Effector CD8-positive, alpha-beta T cell (primary cell): Measurements from ENCODE around the gene DUSP7.

Experiments used
- DNase-seq: peaks from one replicate; lab custom pipeline; 2025; lab: John Stamatoyannopoulos, UW

DUSP7 gene

DNA sequence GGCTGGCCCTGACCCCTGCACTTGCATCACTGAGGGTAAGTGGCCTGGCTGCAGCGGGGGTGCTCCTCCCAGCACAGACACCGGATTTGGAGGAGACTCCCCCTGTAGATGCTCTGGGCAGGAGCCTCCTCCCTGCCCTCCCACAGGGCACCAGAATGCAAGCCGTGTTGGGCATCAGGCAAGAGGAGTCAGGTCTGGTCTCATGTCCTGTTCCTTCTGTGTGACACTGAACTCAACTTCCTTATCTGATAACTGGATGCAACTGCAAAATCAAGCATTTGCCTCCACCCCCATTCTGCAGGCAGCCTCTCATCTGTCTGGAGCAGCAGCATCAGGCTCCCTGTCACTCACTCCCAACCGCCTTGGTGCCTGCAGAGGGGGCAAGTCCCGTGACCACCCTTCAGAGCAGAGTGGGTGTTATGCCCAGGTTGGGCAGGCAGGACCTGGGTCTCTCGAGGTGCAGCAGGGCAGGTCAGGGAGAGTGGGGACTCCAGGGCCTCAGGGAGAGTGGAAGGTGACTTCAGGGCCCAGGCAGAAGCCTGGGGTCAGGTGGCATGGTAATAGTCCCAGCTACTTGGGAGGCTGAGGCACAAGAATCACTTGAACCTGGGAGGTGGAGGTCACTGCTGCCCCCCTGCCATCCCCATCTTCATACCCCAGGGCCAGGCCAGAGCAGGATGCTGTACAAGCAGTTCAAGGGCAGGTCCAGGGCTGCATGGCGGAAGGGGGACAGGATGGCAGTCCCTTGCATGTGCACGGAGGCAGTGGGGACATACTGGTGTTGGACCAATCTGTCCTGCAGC, 50.2 kb downstream of the DUSP7 start:
- no peak for DNase-seq

DNA sequence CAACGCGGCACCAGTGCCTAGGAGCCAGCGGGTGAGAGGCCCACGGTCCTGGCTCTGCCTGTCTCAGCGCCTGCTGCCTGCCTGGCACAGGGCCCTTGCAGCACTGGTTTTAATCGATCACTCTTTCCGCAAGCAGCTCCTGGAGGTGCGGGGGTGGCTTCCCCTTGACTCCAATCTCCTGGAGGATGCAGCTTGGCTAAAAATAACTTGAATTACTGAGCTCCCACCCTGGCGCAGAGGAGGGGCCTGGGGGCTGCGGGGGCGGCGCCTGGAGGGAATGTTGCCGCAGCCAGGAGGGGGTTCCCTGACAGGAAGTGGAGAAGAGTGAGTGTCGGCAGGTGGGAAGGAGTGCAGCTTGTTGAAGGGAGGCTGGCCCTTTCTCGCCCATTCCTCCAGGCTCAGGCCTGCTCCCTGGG, 50.8 kb downstream of the DUSP7 start:
- no peak for DNase-seq

DNA sequence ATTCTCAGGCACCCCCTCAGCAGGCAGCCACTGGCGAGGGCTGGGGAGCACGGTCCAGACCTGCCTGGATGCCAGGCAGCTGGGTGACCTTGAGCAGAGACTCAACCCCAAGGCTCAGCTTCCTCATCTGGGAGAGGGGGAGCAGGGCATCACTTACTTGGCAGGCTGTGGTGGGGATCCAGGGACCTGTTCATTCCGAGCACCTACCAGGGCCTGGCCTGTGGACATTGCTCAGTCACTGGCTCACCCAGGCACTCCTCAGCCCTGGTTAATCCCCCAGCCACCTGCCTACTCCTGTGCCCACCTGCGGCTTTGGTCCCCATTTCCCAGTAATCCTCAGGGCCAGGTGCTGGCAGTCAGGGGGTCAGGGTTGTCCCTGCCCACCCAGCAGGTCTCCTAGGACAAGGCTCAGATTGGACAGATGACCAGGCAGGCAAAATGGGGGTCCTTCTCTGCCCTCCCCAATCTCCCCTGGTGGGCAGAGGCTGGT, 51.4 kb downstream of the DUSP7 start:
- DNase-seq = no peak

DNA sequence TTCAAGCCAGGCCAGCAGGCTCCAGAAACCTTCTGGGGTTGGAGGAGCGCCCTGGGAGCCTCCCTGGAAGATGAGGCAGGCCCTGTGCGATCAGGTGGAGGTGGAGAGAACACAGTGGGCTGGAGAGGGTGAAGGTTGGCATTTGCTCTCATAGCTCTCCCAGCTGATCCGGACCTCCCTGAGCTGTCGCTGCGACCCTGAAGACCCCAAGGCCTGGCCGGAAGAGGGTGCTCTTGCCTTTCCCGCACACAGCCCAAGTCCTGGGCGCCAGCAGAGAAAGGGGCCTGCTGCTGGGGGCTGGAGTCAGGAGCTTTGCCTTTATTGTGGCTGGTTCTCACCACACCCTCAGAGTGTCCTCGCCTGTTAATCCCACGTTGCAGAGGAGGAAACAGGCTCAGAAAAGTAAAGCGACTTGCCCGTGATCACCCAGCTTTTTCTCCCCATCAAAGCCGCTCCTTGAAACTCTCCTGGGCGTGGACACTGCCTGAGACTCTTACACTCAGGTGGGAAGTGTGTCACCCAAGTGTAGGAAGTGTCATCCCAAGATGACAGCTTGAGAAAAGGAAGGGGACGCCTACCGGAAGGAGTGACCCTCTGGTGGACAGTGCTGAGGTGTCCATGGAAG, 52.1 kb downstream of the DUSP7 start:
- DNase-seq = no peak

DNA sequence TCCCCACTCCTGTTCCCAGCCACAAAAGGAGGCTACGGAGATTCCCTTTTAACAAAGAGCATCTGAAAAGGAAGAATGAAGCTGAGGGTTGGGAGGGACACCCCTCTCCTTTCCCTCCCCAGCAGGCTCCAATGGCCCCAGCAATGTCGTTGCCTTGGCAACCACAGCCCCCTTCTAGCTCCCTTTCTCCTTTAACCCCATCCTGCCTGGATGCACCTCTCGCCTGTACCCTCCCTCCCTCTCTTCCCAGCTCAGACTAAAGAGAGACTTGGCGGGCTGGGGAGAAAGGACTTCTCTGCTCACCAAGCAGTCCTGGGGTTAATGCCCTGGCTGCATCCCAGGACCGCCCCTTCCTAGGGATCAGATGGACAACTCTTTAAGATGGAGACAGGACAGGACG, 53.6 kb downstream of the DUSP7 start:
- no peak for DNase-seq

DNA sequence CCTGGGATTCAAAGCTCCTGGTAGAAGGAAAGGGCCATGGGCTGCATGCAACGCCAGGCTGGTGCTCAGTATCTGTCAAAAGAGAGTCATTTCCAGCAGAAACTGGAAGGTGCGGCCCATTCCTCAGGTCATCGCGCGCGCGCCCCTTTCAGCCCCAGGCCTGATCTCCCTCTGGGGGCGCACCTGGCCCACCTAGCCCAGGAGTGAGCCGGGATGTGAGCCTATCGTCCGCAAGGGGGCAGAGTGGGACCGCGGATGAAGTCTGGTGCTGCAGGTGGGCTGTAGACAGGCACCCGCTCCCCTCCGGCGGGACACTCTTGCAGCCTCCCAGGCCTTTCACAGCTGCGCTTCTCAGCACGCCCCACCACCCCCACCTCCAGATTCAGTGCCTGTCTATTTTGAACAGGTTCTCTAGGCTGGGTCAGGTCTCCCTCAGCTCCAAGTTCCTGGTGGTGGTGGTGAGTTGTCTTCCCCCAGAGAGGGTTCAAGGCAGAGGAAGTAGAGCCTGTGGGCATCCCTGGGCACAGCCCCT, 54.9 kb downstream of the DUSP7 start:
- peak; percentile 88 for DNase-seq

DNA sequence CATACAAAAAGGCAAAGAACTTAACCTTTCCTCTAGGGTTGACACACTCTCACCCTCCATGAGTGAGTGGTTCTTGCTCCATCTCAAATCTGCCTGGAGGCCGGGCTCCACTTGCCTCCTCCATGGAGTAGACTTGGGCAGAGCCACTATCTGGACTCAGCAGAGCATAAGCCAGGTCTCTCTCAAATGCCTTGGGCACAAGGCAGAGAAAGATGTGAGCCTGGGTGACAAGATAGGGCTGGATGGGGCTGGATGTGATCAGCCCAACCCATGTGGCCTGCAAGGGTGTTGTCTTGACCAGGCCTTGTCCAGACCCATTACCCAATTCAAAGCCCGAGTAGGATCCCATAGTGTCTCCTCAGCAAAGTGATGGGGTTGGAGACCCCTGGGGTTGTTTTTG, 56.5 kb downstream of the DUSP7 start:
- no peak for DNase-seq
